ENCODE measurements around the gene CELF6.
A peak's percentile ranks its signal among the peaks of the same experiment; 100 is the strongest.

CELF6 gene

DNA sequence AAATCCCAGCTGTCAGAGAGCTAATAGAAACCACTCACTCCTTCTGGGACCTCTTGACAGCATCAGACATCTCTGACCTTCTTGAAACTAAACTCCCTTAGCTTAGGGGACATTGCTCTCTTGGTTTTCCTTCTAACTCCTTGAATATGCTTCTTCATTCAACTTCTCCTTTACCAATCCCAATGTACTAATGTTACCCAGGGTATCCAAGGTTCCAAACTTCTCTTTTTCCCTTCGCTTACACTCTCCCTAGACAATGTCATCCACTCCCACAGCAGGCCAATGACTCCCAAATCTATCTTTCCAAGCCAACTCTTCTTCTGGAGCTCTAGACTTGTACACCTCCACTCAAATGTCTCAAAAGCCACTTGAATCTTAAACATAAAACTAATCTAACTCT lies 41.2 kb upstream of the CELF6 start:
- 98% methylated on average over 1 of the region's 1 CpG for WGBS
- H3K4me2 ChIP-seq (ENCODE audit: low read length, poor library complexity, severe bottlenecking), result no peak overlapping the region
- H2BK120ac ChIP-seq (ENCODE audit: low read depth, low read length), result no peak overlapping the region
- H3K18ac ChIP-seq (ENCODE audit: low read depth in 1 of 2, low read length in 2 of 2), result no peak overlapping the region
- no peaks in the 10 kb centered on the region for H3K27me3 ChIP-seq (ENCODE audit: control insufficient read depth in 1 of 2, insufficient read depth in 1 of 2, low read length in 2 of 2)
- peaks cover 47% of the 10 kb centered on the region for H3K79me1 ChIP-seq (replicated peaks; ENCODE audit: low read length, poor library complexity, severe bottlenecking)
- no peak overlapping the region for H3K27ac ChIP-seq (ENCODE audit: low read length, poor library complexity, severe bottlenecking)
- peaks cover 1% of the 10 kb centered on the region for H3K4me1 ChIP-seq (ENCODE audit: control insufficient read depth, insufficient read depth, low read depth, low read length)
- H2BK5ac ChIP-seq (ENCODE audit: low read depth, low read length, poor library complexity, severe bottlenecking), result no peak overlapping the region
- H3K23ac ChIP-seq (ENCODE audit: low read length in 2 of 2), result no peak overlapping the region
- H2AK5ac ChIP-seq (ENCODE audit: low read length, severe bottlenecking), result no peak overlapping the region
- no peak overlapping the region for H3K9ac ChIP-seq (ENCODE audit: low read length)
- no peak overlapping the region for H3K4ac ChIP-seq (ENCODE audit: low read depth in 1 of 2, low read length in 2 of 2)
- no peaks in the 10 kb centered on the region for H3K9me3 ChIP-seq (ENCODE audit: control insufficient read depth, low read length)
- no peak overlapping the region for H3K14ac ChIP-seq (ENCODE audit: low read length in 2 of 2)
- H3K4me3 ChIP-seq (ENCODE audit: insufficient read depth in 1 of 2, low read depth in 1 of 2, low read length in 2 of 2), result no peak overlapping the region
- H2BK12ac ChIP-seq (ENCODE audit: low read length in 2 of 2), result no peak overlapping the region
- peaks cover 6 to 18% of the 10 kb centered on the region in 2 experiments for H3K36me3 ChIP-seq (ENCODE audit: control insufficient read depth in 1 of 2, insufficient read depth in 2 of 2, low read depth in 1 of 2, low read length in 2 of 2)
- H2BK15ac ChIP-seq (ENCODE audit: low read depth, poor library complexity, severe bottlenecking), result no peak overlapping the region
- DNase-seq, result no peak
- H4K8ac ChIP-seq (ENCODE audit: low read length), result no peak overlapping the region
- no peak overlapping the region for H2AFZ ChIP-seq (ENCODE audit: low read depth, low read length)
- no peak overlapping the region for H4K91ac ChIP-seq (ENCODE audit: low read length)

DNA sequence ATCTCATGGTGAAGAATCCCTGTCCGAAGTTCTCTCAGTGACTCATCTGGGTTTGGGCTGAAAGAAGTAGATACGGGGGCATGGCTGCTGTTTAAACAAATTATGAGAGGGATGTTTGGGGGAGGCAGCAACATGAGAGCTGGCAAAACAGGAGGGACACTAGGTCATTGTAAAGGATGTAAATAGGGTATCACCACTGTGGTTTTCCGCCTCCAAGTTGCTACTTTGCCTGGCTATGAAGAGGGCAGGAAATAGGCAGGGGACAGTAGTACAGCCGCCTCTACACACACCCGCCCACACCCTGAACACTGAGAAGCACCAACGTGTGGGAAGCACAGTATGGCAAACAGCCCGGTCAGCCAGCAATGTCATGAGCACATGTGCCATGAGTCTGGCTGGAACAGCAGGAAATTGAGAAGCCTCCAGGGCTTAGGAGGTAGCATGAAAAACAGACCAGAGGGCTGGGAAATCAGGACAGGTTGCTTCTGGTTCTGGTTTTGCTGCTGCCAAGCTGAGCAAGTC lies 38.8 kb upstream of the CELF6 start:
- H3K9ac ChIP-seq (ENCODE audit: low read length), result peak overlapping the region; percentile 46
- H3K27me3 ChIP-seq (ENCODE audit: control insufficient read depth in 1 of 2, insufficient read depth in 1 of 2, low read length in 2 of 2), result no peaks in the 10 kb centered on the region
- H4K91ac ChIP-seq (ENCODE audit: low read length), result no peak overlapping the region
- no peak overlapping the region for H3K23ac ChIP-seq (ENCODE audit: low read length in 2 of 2)
- peaks cover 1% of the 10 kb centered on the region for H3K4me1 ChIP-seq (ENCODE audit: control insufficient read depth, insufficient read depth, low read depth, low read length)
- H4K8ac ChIP-seq (ENCODE audit: low read length), result no peak overlapping the region
- DNase-seq, result peak; percentile 29
- no peak overlapping the region for H2BK15ac ChIP-seq (ENCODE audit: low read depth, poor library complexity, severe bottlenecking)
- no peak overlapping the region for H3K4me2 ChIP-seq (ENCODE audit: low read length, poor library complexity, severe bottlenecking)
- no peak overlapping the region for H3K27ac ChIP-seq (ENCODE audit: low read length, poor library complexity, severe bottlenecking)
- H3K36me3 ChIP-seq (ENCODE audit: control insufficient read depth in 1 of 2, insufficient read depth in 2 of 2, low read depth in 1 of 2, low read length in 2 of 2), result peaks cover 21 to 42% of the 10 kb centered on the region in 2 experiments
- H2AK5ac ChIP-seq (ENCODE audit: low read length, severe bottlenecking), result no peak overlapping the region
- H3K4ac ChIP-seq (ENCODE audit: low read depth in 1 of 2, low read length in 2 of 2), result no peak overlapping the region
- H2BK120ac ChIP-seq (ENCODE audit: low read depth, low read length), result no peak overlapping the region
- 66% methylated on average over 7 of the region's 7 CpGs for WGBS
- peaks cover 52% of the 10 kb centered on the region for H3K79me1 ChIP-seq (replicated peaks; ENCODE audit: low read length, poor library complexity, severe bottlenecking)
- no peak overlapping the region for H2BK5ac ChIP-seq (ENCODE audit: low read depth, low read length, poor library complexity, severe bottlenecking)
- H2AFZ ChIP-seq (ENCODE audit: low read depth, low read length), result no peak overlapping the region
- no peak overlapping the region for H3K18ac ChIP-seq (ENCODE audit: low read depth in 1 of 2, low read length in 2 of 2)
- no peaks in the 10 kb centered on the region for H3K9me3 ChIP-seq (ENCODE audit: control insufficient read depth, low read length)
- H2BK12ac ChIP-seq (ENCODE audit: low read length in 2 of 2), result peak overlapping the region in 1 of 2 experiments; percentile 62
- H3K4me3 ChIP-seq (ENCODE audit: insufficient read depth in 1 of 2, low read depth in 1 of 2, low read length in 2 of 2), result peak overlapping the region in 1 of 2 experiments; percentile 20
- H3K14ac ChIP-seq (ENCODE audit: low read length in 2 of 2), result no peak overlapping the region

DNA sequence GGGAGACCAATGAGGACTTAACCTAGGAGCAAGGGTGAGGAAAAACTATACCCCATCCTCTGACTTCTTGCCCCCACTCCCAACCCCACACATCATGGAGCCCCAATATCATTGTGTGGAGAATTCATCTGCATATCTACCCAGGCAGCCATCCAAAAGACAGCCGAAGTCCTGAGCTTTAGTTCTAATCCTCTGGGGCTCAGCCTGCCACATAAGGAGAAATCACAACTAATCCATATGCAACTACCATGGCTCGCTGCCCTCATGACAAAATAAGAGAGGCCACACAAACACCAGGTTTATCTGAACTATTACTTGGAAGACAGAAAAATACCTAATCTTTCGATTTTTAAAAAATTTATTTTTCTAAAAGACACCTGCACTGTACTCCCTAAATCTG lies 38.2 kb upstream of the CELF6 start:
- peaks cover 48% of the 10 kb centered on the region for H3K79me1 ChIP-seq (replicated peaks; ENCODE audit: low read length, poor library complexity, severe bottlenecking)

GRCh38 chr15:72354496-72354895 lies 34.5 kb upstream of the CELF6 start:
- Histone ChIP-seq H3K9me3 (ENCODE audit: control insufficient read depth, low read length) (no peaks in the 10 kb centered on the region), H3K4me2 (ENCODE audit: low read length, poor library complexity, severe bottlenecking) (no peak overlapping the region), H3K23ac (ENCODE audit: low read length in 2 of 2) (no peak overlapping the region), H3K4me1 (ENCODE audit: control insufficient read depth, insufficient read depth, low read depth, low read length) (peaks cover 1% of the 10 kb centered on the region), H2BK15ac (ENCODE audit: low read depth, poor library complexity, severe bottlenecking) (no peak overlapping the region), H4K8ac (ENCODE audit: low read length) (no peak overlapping the region), H4K91ac (ENCODE audit: low read length) (no peak overlapping the region), H2BK120ac (ENCODE audit: low read depth, low read length) (no peak overlapping the region), H3K14ac (ENCODE audit: low read length in 2 of 2) (no peak overlapping the region), H3K79me1 (replicated peaks; ENCODE audit: low read length, poor library complexity, severe bottlenecking) (peaks cover 36% of the 10 kb centered on the region), H2BK5ac (ENCODE audit: low read depth, low read length, poor library complexity, severe bottlenecking) (no peak overlapping the region), H2BK12ac (ENCODE audit: low read length in 2 of 2) (no peak overlapping the region), H2AK5ac (ENCODE audit: low read length, severe bottlenecking) (no peak overlapping the region), H3K4ac (ENCODE audit: low read depth in 1 of 2, low read length in 2 of 2) (no peak overlapping the region), H3K27ac (ENCODE audit: low read length, poor library complexity, severe bottlenecking) (no peak overlapping the region), H2AFZ (ENCODE audit: low read depth, low read length) (no peak overlapping the region), H3K18ac (ENCODE audit: low read depth in 1 of 2, low read length in 2 of 2) (no peak overlapping the region), H3K9ac (ENCODE audit: low read length) (no peak overlapping the region), H3K4me3 (ENCODE audit: insufficient read depth in 1 of 2, low read depth in 1 of 2, low read length in 2 of 2) (no peak overlapping the region), H3K36me3 (ENCODE audit: control insufficient read depth in 1 of 2, insufficient read depth in 2 of 2, low read depth in 1 of 2, low read length in 2 of 2) (peaks cover 47 to 70% of the 10 kb centered on the region in 2 experiments), H3K27me3 (ENCODE audit: control insufficient read depth in 1 of 2, insufficient read depth in 1 of 2, low read length in 2 of 2) (no peaks in the 10 kb centered on the region)
- no peak for DNase-seq
- no CpG with 5 or more reads among the region's 1 CpG for WGBS

More for the DNA sequence above, 38.2 kb upstream of the CELF6 start:
- Histone ChIP-seq H3K14ac (ENCODE audit: low read length in 2 of 2) (no peak overlapping the region), H2BK120ac (ENCODE audit: low read depth, low read length) (no peak overlapping the region), H3K27me3 (ENCODE audit: control insufficient read depth in 1 of 2, insufficient read depth in 1 of 2, low read length in 2 of 2) (no peaks in the 10 kb centered on the region), H3K27ac (ENCODE audit: low read length, poor library complexity, severe bottlenecking) (no peak overlapping the region), H2AK5ac (ENCODE audit: low read length, severe bottlenecking) (no peak overlapping the region), H2BK12ac (ENCODE audit: low read length in 2 of 2) (no peak overlapping the region), H3K4me3 (ENCODE audit: insufficient read depth in 1 of 2, low read depth in 1 of 2, low read length in 2 of 2) (peak overlapping the region in 1 of 2 experiments; percentile 20), H4K8ac (ENCODE audit: low read length) (no peak overlapping the region), H3K9me3 (ENCODE audit: control insufficient read depth, low read length) (no peaks in the 10 kb centered on the region), H2BK5ac (ENCODE audit: low read depth, low read length, poor library complexity, severe bottlenecking) (no peak overlapping the region), H3K4me2 (ENCODE audit: low read length, poor library complexity, severe bottlenecking) (no peak overlapping the region), H2BK15ac (ENCODE audit: low read depth, poor library complexity, severe bottlenecking) (no peak overlapping the region), H3K18ac (ENCODE audit: low read depth in 1 of 2, low read length in 2 of 2) (no peak overlapping the region), H3K9ac (ENCODE audit: low read length) (peak overlapping the region; percentile 46), H2AFZ (ENCODE audit: low read depth, low read length) (no peak overlapping the region), H3K4me1 (ENCODE audit: control insufficient read depth, insufficient read depth, low read depth, low read length) (peaks cover 1% of the 10 kb centered on the region), H4K91ac (ENCODE audit: low read length) (no peak overlapping the region), H3K36me3 (ENCODE audit: control insufficient read depth in 1 of 2, insufficient read depth in 2 of 2, low read depth in 1 of 2, low read length in 2 of 2) (peaks cover 22 to 43% of the 10 kb centered on the region in 2 experiments), H3K4ac (ENCODE audit: low read depth in 1 of 2, low read length in 2 of 2) (no peak overlapping the region), H3K23ac (ENCODE audit: low read length in 2 of 2) (no peak overlapping the region)
- 98% methylated on average over 3 of the region's 3 CpGs for WGBS
- DNase-seq, result no peak

Data from mesenchymal stem cell (in vitro differentiated cells and primary cell).